DOHH2 (cell line): ENCODE measurements around the gene ENPP7.

ENCODE experiments used
- H3F3A ChIP-seq: fragments of 200-600 bp; sonication (generic), shearing (Covaris generic); 2 replicates; pipeline ENCODE4 v1.6.0; 2016; ENCODE audit warnings: antibody characterized with exemption, mild to moderate bottlenecking; ENCODE audit not compliant: control insufficient read depth, insufficient read depth
- H3K27ac ChIP-seq: fragments of 200-600 bp; sonication (generic); 2 replicates; pipeline ENCODE4 v1.5.1; 2014; ENCODE audit warnings: low read depth, mild to moderate bottlenecking, low read length, moderate library complexity
- H3K27me3 ChIP-seq: fragments of 200-600 bp; sonication (generic); 2 replicates; pipeline ENCODE4 v1.6.1; 2014; ENCODE audit warnings: mild to moderate bottlenecking, low read length, mixed read lengths; ENCODE audit not compliant: control insufficient read depth
- H3K36me3 ChIP-seq: fragments of 200-600 bp; sonication (generic); 2 replicates; pipeline ENCODE4 v1.6.1; 2014; ENCODE audit warnings: mild to moderate bottlenecking, low read length, moderate library complexity, mixed read lengths; ENCODE audit not compliant: control insufficient read depth
- H3K4me1 ChIP-seq: fragments of 200-600 bp; sonication (generic); 2 replicates; pipeline ENCODE4 v1.6.1; 2014; ENCODE audit warnings: mild to moderate bottlenecking, low read length, mixed read lengths; ENCODE audit not compliant: control insufficient read depth
- H3K4me2 ChIP-seq: fragments of 200-600 bp; sonication (generic); 2 replicates; pipeline ENCODE4 v1.6.0; 2014; ENCODE audit warnings: mild to moderate bottlenecking, low read length, moderate library complexity
- H3K4me3 ChIP-seq: fragments of 200-600 bp; sonication (generic); 2 replicates; pipeline ENCODE4 v1.5.1; 2014; ENCODE audit warnings: mild to moderate bottlenecking, low read length, mixed read lengths
- H3K79me2 ChIP-seq: fragments of 200-600 bp; sonication (generic); 2 replicates; pipeline ENCODE4 v1.6.1; 2014; ENCODE audit warnings: mild to moderate bottlenecking, low read length, mixed read lengths; ENCODE audit not compliant: control insufficient read depth
- H3K9me2 ChIP-seq: fragments of 200-600 bp; sonication (generic); replicated peaks from 2 replicates; pipeline ENCODE4 v1.6.1; 2014; ENCODE audit warnings: mild to moderate bottlenecking, low read length, mixed read lengths; ENCODE audit not compliant: control insufficient read depth
- H3K9me3 ChIP-seq: fragments of 200-600 bp; sonication (generic); 2 replicates; pipeline ENCODE4 v1.6.1; 2014; ENCODE audit warnings: antibody characterized with exemption, low read length, mixed read lengths; ENCODE audit not compliant: control insufficient read depth, insufficient read depth
- H4K20me1 ChIP-seq: fragments of 200-600 bp; sonication (generic); 2 replicates; pipeline ENCODE4 v1.6.0; 2014; ENCODE audit warnings: low read depth, mild to moderate bottlenecking, antibody characterized with exemption, low read length, moderate library complexity; ENCODE audit not compliant: control insufficient read depth, insufficient read depth
- EZH2phosphoT487 ChIP-seq: fragments of 200-600 bp; sonication (generic); IDR thresholded peaks from 2 replicates; pipeline ENCODE4 v1.6.1; 2017; ENCODE audit warnings: borderline replicate concordance, mild to moderate bottlenecking, antibody characterized with exemption, low read length, moderate library complexity, mixed read lengths
- TF ChIP-seq, protein P1 (sequence below): fragments of 200-600 bp; sonication (generic); IDR thresholded peaks from one replicate; pipeline ENCODE4 v1.5.1; 2014; ENCODE audit warnings: antibody characterized with exemption, mild to moderate bottlenecking, low read depth, low read length; ENCODE audit not compliant: poor library complexity, severe bottlenecking

ENPP7 gene

DNA sequence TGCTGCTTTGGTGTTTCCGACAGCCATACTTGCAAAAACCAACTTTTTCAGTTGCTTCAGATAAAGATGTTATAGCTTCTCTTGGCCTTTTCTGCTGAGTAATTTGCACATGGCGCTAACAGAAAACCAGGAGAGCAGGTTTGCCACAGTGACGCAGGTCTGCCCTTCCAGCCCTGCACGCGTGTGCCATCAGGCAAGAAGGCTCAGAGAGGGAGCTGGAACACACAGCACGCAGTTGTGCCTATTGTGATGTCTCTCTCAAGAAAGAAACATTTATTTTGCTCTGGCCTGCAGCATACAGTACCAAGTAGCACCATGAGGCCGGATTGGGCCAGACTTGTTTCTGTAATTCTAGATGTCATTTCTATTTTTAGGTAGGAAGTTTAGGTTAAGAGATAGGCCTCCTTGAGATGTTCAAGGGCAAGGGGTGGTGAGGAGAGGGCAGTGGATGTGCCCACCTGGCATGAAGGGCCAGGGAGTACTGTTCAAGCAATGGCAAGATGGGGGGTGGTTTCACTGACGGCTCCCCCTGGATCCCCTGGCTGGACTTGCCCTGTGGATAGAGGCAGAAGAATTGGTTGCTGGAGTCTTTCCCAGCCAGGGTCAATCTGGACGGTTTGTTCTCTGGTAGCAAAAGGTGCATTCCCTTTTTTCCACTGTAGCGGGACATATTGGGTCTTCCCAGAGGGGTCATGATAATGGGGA lies 49.1 kb downstream of the ENPP7 start:
- Histone ChIP-seq H3K4me1 (peaks cover 38% of the 10 kb centered on the region), H3K4me2 (peak overlapping the region; percentile 89; the same call in 1 of the 2 replicates), H4K20me1 (no peaks in the 10 kb centered on the region; the same call in 1 of the 2 replicates), H3K4me3 (peak overlapping the region; percentile 92; the same call in 1 of the 2 replicates), H3K27me3 (peaks cover 24% of the 10 kb centered on the region), H3K9me3 (no peaks in the 10 kb centered on the region), H3K79me2 (peaks cover 17% of the 10 kb centered on the region), H3F3A (no peaks in the 10 kb centered on the region), H3K9me2 (no peaks in the 10 kb centered on the region), H3K27ac (no peak overlapping the region), H3K36me3 (peaks cover 41% of the 10 kb centered on the region)
- no peak for TF ChIP-seq EZH2phosphoT487
- TF ChIP-seq, protein P1, sequence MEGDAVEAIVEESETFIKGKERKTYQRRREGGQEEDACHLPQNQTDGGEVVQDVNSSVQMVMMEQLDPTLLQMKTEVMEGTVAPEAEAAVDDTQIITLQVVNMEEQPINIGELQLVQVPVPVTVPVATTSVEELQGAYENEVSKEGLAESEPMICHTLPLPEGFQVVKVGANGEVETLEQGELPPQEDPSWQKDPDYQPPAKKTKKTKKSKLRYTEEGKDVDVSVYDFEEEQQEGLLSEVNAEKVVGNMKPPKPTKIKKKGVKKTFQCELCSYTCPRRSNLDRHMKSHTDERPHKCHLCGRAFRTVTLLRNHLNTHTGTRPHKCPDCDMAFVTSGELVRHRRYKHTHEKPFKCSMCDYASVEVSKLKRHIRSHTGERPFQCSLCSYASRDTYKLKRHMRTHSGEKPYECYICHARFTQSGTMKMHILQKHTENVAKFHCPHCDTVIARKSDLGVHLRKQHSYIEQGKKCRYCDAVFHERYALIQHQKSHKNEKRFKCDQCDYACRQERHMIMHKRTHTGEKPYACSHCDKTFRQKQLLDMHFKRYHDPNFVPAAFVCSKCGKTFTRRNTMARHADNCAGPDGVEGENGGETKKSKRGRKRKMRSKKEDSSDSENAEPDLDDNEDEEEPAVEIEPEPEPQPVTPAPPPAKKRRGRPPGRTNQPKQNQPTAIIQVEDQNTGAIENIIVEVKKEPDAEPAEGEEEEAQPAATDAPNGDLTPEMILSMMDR, result no peak

DNA sequence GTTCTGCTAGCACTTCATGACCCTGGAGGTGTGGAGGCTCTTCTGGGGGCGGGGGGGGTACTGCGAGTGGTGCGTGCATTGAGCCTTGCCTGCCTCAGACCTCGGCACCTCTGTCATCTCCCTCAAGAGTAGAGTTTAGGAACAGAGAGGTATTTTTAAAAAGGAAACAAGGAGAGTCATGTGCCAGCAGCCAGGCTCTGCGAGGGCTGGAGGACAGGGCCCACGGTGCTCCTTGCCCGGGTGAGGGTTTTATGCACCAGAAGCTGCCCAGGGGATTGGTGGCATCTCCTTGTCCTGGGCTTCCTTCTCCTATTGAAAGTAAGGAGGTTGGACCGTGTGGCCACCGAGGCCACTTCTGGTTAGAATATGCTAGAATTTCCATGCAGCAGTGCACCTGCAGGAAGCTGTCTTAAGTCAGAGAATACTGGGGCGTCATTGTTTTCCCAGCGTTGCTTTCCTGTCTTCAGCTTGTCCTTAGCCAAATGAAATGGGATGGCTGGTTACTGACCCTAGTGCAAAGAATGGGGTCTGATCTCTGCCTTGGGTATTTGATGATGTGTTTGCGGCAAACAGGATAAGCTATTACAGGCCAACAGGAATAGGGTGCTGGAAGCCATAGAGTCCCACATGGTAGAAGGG lies 50.4 kb downstream of the ENPP7 start:
- H3K4me3 ChIP-seq, result no peak overlapping the region
- H3F3A ChIP-seq, result no peaks in the 10 kb centered on the region
- H3K36me3 ChIP-seq, result peaks cover 47% of the 10 kb centered on the region
- peak overlapping the region; percentile 32 for H3K4me2 ChIP-seq
- H4K20me1 ChIP-seq, result peaks cover 3% of the 10 kb centered on the region; the same call in 1 of the 2 replicates
- H3K4me1 ChIP-seq, result peaks cover 38% of the 10 kb centered on the region
- TF ChIP-seq, protein P1, result no peak
- TF ChIP-seq EZH2phosphoT487, result no peak
- no peaks in the 10 kb centered on the region for H3K9me2 ChIP-seq
- no peak overlapping the region for H3K27ac ChIP-seq
- H3K27me3 ChIP-seq, result peaks cover 13% of the 10 kb centered on the region
- H3K9me3 ChIP-seq, result no peaks in the 10 kb centered on the region
- H3K79me2 ChIP-seq, result peaks cover 17% of the 10 kb centered on the region

DNA sequence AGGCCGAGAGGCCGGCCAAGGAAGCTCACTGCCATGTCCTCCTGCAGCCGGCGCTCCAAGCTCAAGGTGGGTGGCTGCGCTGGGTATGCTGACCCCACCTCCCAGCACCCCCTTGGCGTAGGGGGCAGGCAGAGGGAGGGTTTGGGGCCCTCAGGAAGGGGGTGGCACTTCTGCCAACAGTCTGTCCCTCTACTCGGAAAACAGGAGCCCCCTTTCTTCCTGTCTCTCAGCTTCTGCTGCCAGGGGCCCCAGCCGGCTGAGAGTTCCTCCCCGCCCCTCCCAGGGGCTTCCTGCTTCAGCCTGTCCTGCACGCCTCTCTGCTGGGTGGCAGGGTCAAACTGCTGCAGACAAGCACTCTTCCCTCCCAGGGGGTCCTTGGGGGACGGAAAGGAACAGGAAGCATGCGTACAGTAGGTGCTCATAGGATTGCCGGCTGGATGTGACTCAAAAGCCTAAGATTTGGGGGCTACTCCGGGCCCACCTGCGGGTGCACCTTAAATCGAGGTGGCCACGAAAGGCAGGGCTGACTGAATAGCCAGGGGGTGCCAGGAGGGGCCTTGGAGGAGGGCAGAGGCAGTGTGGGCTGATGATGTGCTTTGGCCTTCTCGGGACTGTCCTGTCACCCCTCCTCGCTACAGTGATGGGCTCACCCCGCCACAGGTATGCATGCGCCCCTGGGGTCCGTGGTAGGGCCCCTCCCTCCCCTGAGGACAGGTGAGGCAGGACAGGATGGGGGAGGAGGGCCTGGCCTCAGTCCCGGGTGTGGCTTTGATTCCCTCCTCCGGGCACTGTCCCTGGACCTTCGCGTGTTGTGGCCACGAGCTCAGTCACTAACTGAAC lies 51.2 kb downstream of the ENPP7 start:
- TF ChIP-seq, protein P1, result no peak
- TF ChIP-seq EZH2phosphoT487, result no peak
- H3F3A ChIP-seq, result no peaks in the 10 kb centered on the region
- H3K27ac ChIP-seq, result no peak overlapping the region
- H3K9me2 ChIP-seq, result no peaks in the 10 kb centered on the region
- H4K20me1 ChIP-seq, result peaks cover 3% of the 10 kb centered on the region; the same call in 1 of the 2 replicates
- no peak overlapping the region for H3K4me3 ChIP-seq
- H3K9me3 ChIP-seq, result no peaks in the 10 kb centered on the region
- H3K36me3 ChIP-seq, result peaks cover 47% of the 10 kb centered on the region
- H3K4me2 ChIP-seq, result peak overlapping the region; percentile 32
- H3K4me1 ChIP-seq, result peaks cover 32% of the 10 kb centered on the region
- peaks cover 5% of the 10 kb centered on the region for H3K27me3 ChIP-seq
- peaks cover 17% of the 10 kb centered on the region for H3K79me2 ChIP-seq
